ENCODE data around the gene BMP15. TPM values are rescaled to one million over a fixed set of nuclear protein-coding genes. Genes with fewer than 3 reads are reported as not detected.

Gene BMP15
- total RNA-seq, 1 experiment from 2014 or later, result not detected

- in situ Hi-C loops (cut with HindIII; ENCODE audit: low sequenced_read_pairs), result no loop called here
- no peak for DNase-seq (ENCODE audit: low spot score)
These were observed 53.3 kb downstream of the BMP15 start for GRCh38 chrX:50963842-50964241.

Other genes with a start within 250 kb of the BMP15 start
- gene SHROOM4, start 96.5 kb upstream of the BMP15 start, total RNA-seq (2014; rRNA removed; shearing (Covaris generic)), result 0.10 and 0.12 TPM in 2 replicates

Data from G401 (cell line).